ENCODE data around the gene NSD2.

Gene NSD2

GRCh38 chr4:1987721-1988326 is 116.6 kb downstream of the NSD2 start:
- no peaks in the 10 kb centered on the region for H3K27me3 ChIP-seq (ENCODE audit: insufficient read depth, poor library complexity, severe bottlenecking)
- DNase-seq (ENCODE audit: low read depth in 1 of 2, low spot score in 1 of 2) = no peak

GRCh38 chr4:1988327-1988724 is 117.1 kb downstream of the NSD2 start:
- DNase-seq (ENCODE audit: low read depth in 1 of 2, low spot score in 1 of 2) = no peak
- Histone ChIP-seq H3K27ac (replicated peaks) (no peak overlapping the region), H3K27me3 (ENCODE audit: insufficient read depth, poor library complexity, severe bottlenecking) (no peaks in the 10 kb centered on the region), H3K4me3 (replicated peaks; ENCODE audit: insufficient read depth, low read length) (no peak overlapping the region)
- TF ChIP-seq CTCF (IDR thresholded peaks at IDR 0.05; ENCODE audit: insufficient read depth, low read length) (no peak), REST (IDR thresholded peaks at IDR 0.05; ENCODE audit: insufficient replicate concordance, low read depth) (no peak), POLR2AphosphoS5 (IDR thresholded peaks at IDR 0.05; ENCODE audit: low read depth) (no peak), SPI1 (IDR thresholded peaks at IDR 0.05; ENCODE audit: borderline replicate concordance, low read depth) (no peak), GABPA (IDR thresholded peaks at IDR 0.05; ENCODE audit: low read depth) (no peak)

More at GRCh38 chr4:1987721-1988326, 116.6 kb downstream of the NSD2 start:
- Histone ChIP-seq H3K4me3 (replicated peaks; ENCODE audit: insufficient read depth, low read length) (no peak overlapping the region), H3K27ac (replicated peaks) (no peak overlapping the region)
- no peak for TF ChIP-seq POLR2AphosphoS5 (IDR thresholded peaks at IDR 0.05; ENCODE audit: low read depth)
- no peak for TF ChIP-seq GABPA (IDR thresholded peaks at IDR 0.05; ENCODE audit: low read depth)
- no peak for TF ChIP-seq REST (IDR thresholded peaks at IDR 0.05; ENCODE audit: insufficient replicate concordance, low read depth)
- TF ChIP-seq CTCF (IDR thresholded peaks at IDR 0.05; ENCODE audit: insufficient read depth, low read length) = no peak
- TF ChIP-seq SPI1 (IDR thresholded peaks at IDR 0.05; ENCODE audit: borderline replicate concordance, low read depth) = no peak

GRCh38 chr4:1989533-1990347 is 118.5 kb downstream of the NSD2 start:
- no peak for TF ChIP-seq CTCF (IDR thresholded peaks at IDR 0.05; ENCODE audit: insufficient read depth, low read length)
- TF ChIP-seq POLR2AphosphoS5 (IDR thresholded peaks at IDR 0.05; ENCODE audit: low read depth) = no peak
- no peak for TF ChIP-seq REST (IDR thresholded peaks at IDR 0.05; ENCODE audit: insufficient replicate concordance, low read depth)
- no peak for TF ChIP-seq SPI1 (IDR thresholded peaks at IDR 0.05; ENCODE audit: borderline replicate concordance, low read depth)
- no peak overlapping the region for H3K4me3 ChIP-seq (replicated peaks; ENCODE audit: insufficient read depth, low read length)
- no peaks in the 10 kb centered on the region for H3K27me3 ChIP-seq (ENCODE audit: insufficient read depth, poor library complexity, severe bottlenecking)
- DNase-seq (ENCODE audit: low read depth in 1 of 2, low spot score in 1 of 2) = no peak
- no peak overlapping the region for H3K27ac ChIP-seq (replicated peaks)
